ENCODE data around the gene MREG. TPM values are rescaled to one million over a fixed set of nuclear protein-coding genes. Genes with fewer than 3 reads are reported as not detected.

MREG gene
- total and polyA plus RNA-seq, 2 experiments from 2014 or later: 1.8 to 3.1 TPM

DNA sequence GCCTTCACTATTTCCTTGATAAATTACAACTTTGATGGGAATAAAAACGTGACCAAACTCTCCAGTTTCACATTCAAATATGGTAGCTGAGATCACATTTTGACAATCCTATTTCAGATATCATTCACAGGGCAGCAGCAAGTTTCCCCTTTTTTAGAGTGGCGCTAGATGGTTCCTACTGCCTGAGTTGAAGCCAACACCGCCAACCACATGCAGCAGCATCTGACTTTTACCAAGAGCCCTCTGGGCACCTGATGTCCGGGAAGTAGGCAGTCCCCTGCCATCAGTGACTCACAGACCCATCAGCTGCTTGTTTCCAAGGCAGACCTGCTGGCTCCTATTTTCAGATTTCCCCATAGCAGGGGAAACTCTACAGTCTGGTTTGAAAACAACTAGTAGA lies 4.0 kb upstream of the MREG start:
- Histone ChIP-seq H3F3A (ENCODE audit: insufficient read depth) (peaks cover 7% of the 10 kb centered on the region), H2AFZ (no peak overlapping the region), H3K9me3 (ENCODE audit: low read depth) (no peaks in the 10 kb centered on the region), H4K20me1 (ENCODE audit: insufficient read depth) (no peaks in the 10 kb centered on the region), H3K4me1 (ENCODE audit: insufficient read depth) (0 out of 2 replicates have a peak, but pooled peaks cover 5% of the 10 kb centered on the region), H3K27me3 (replicated peaks; ENCODE audit: insufficient read depth) (no peaks in the 10 kb centered on the region), H3K27ac (no peak overlapping the region), H3K4me3 (no peak overlapping the region), H3K9ac (no peak overlapping the region), H3K36me3 (ENCODE audit: low read depth) (no peaks in the 10 kb centered on the region), H3K9me2 (ENCODE audit: insufficient read depth) (no peaks in the 10 kb centered on the region), H3K79me2 (ENCODE audit: insufficient read depth) (no peaks in the 10 kb centered on the region), H3K4me2 (ENCODE audit: unreplicated experiment) (no peak overlapping the region)
- TF ChIP-seq EZH2 (IDR thresholded peaks at IDR 0.05; ENCODE audit: insufficient read depth, poor library complexity, severe bottlenecking): no peak
- no peak for TF ChIP-seq EZH2phosphoT487 (IDR thresholded peaks at IDR 0.05; ENCODE audit: insufficient read depth, low read depth)
- WGBS, 2 experiments (ENCODE audit: low coverage in 1 of 2, low lambda C conversion rate in 2 of 2, missing lambda C conversion rate in 2 of 2): 67 to 72% methylated on average over 4 of the region's 4 CpGs
- DNase-seq: peak; percentile 51
- in situ Hi-C loops (cut with MboI): no loop called here

- no peaks in the 10 kb centered on the region for H4K20me1 ChIP-seq (ENCODE audit: insufficient read depth)
- H3K27me3 ChIP-seq (replicated peaks; ENCODE audit: insufficient read depth): no peaks in the 10 kb centered on the region
- H3K27ac ChIP-seq: no peak overlapping the region
- no peak overlapping the region for H3K9ac ChIP-seq
- TF ChIP-seq EZH2 (IDR thresholded peaks at IDR 0.05; ENCODE audit: insufficient read depth, poor library complexity, severe bottlenecking) (no peak), EZH2phosphoT487 (IDR thresholded peaks at IDR 0.05; ENCODE audit: insufficient read depth, low read depth) (no peak)
- H3F3A ChIP-seq (ENCODE audit: insufficient read depth): peaks cover 15% of the 10 kb centered on the region
- no peaks in the 10 kb centered on the region for H3K36me3 ChIP-seq (ENCODE audit: low read depth)
- no peaks in the 10 kb centered on the region for H3K79me2 ChIP-seq (ENCODE audit: insufficient read depth)
- in situ Hi-C loops (cut with MboI): no loop called here
- H3K4me3 ChIP-seq: no peak overlapping the region
- H3K4me2 ChIP-seq (ENCODE audit: unreplicated experiment): no peak overlapping the region
- no peaks in the 10 kb centered on the region for H3K9me3 ChIP-seq (ENCODE audit: low read depth)
- no peaks in the 10 kb centered on the region for H3K9me2 ChIP-seq (ENCODE audit: insufficient read depth)
- 0 out of 2 replicates have a peak, but pooled peaks cover 6% of the 10 kb centered on the region for H3K4me1 ChIP-seq (ENCODE audit: insufficient read depth)
- H2AFZ ChIP-seq: no peak overlapping the region
- no peak for DNase-seq
- WGBS, 2 experiments (ENCODE audit: low coverage in 1 of 2, low lambda C conversion rate in 2 of 2, missing lambda C conversion rate in 2 of 2): 94 to 100% methylated on average over 1 of the region's 1 CpG
These were observed 3.2 kb upstream of the MREG start for GRCh38 chr2:216016581-216016980.

DNA sequence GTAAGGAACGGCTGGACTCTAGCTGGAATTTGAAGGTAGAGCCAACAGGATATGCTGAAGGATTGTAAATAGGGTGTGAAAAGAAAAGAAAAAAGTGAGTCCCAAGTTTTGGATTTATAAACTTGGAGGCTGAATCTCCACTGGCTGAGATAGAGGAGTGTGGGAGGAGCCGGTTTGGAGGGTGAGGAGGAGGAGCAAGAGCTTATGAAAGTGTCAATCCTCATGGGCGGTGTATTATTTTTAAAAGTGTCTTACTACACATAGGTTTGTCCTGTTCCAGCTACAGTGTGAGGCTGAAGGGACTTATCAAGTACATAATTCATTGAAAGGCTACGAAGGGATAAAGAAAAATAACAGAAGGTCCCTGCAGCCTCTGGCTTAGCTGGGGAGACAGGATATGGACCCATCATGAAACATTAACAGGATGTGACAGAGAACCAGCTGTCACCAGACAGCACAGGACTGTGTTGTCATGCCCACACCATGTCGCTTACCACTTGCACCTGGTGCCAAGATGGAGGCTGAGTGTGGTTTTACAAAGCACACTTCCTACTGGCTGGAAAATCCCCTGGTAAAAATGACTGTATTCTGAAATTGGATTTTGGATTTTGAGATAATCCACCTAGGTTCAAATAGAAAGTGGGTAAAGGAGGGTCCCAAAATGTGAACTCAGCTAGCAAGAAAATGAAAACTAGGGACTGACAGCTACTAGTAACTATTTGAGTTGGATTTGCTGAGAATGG lies 2.5 kb upstream of the MREG start:
- Histone ChIP-seq H2AFZ (no peak overlapping the region), H3K27ac (no peak overlapping the region), H3K27me3 (replicated peaks; ENCODE audit: insufficient read depth) (no peaks in the 10 kb centered on the region), H3K79me2 (ENCODE audit: insufficient read depth) (no peaks in the 10 kb centered on the region), H3K4me2 (ENCODE audit: unreplicated experiment) (no peak overlapping the region), H4K20me1 (ENCODE audit: insufficient read depth) (no peaks in the 10 kb centered on the region), H3F3A (ENCODE audit: insufficient read depth) (peaks cover 16% of the 10 kb centered on the region), H3K36me3 (ENCODE audit: low read depth) (no peaks in the 10 kb centered on the region), H3K4me3 (no peak overlapping the region), H3K4me1 (ENCODE audit: insufficient read depth) (0 out of 2 replicates have a peak, but pooled peaks cover 6% of the 10 kb centered on the region), H3K9me3 (ENCODE audit: low read depth) (no peaks in the 10 kb centered on the region), H3K9me2 (ENCODE audit: insufficient read depth) (no peaks in the 10 kb centered on the region), H3K9ac (no peak overlapping the region)
- no peak for DNase-seq
- WGBS, 2 experiments (ENCODE audit: low coverage in 1 of 2, low lambda C conversion rate in 2 of 2, missing lambda C conversion rate in 2 of 2): 91 to 94% methylated on average over 5 of the region's 5 CpGs
- in situ Hi-C loops (cut with MboI): no loop called here
- TF ChIP-seq EZH2 (IDR thresholded peaks at IDR 0.05; ENCODE audit: insufficient read depth, poor library complexity, severe bottlenecking): no peak
- TF ChIP-seq EZH2phosphoT487 (IDR thresholded peaks at IDR 0.05; ENCODE audit: insufficient read depth, low read depth): no peak

- Histone ChIP-seq H4K20me1 (ENCODE audit: insufficient read depth) (no peaks in the 10 kb centered on the region), H3K4me3 (no peak overlapping the region), H3F3A (ENCODE audit: insufficient read depth) (peaks cover 16% of the 10 kb centered on the region), H3K9ac (no peak overlapping the region), H3K9me3 (ENCODE audit: low read depth) (no peaks in the 10 kb centered on the region), H3K4me1 (ENCODE audit: insufficient read depth) (0 out of 2 replicates have a peak, but pooled peaks cover 6% of the 10 kb centered on the region), H3K36me3 (ENCODE audit: low read depth) (no peaks in the 10 kb centered on the region), H2AFZ (no peak overlapping the region), H3K79me2 (ENCODE audit: insufficient read depth) (no peaks in the 10 kb centered on the region), H3K27ac (no peak overlapping the region), H3K27me3 (replicated peaks; ENCODE audit: insufficient read depth) (no peaks in the 10 kb centered on the region), H3K4me2 (ENCODE audit: unreplicated experiment) (no peak overlapping the region), H3K9me2 (ENCODE audit: insufficient read depth) (no peaks in the 10 kb centered on the region)
- DNase-seq: no peak
- 88 to 90% methylated on average over 23 of the region's 23 CpGs for WGBS, 2 experiments (ENCODE audit: low coverage in 1 of 2, low lambda C conversion rate in 2 of 2, missing lambda C conversion rate in 2 of 2)
- TF ChIP-seq EZH2phosphoT487 (IDR thresholded peaks at IDR 0.05; ENCODE audit: insufficient read depth, low read depth) (no peak), EZH2 (IDR thresholded peaks at IDR 0.05; ENCODE audit: insufficient read depth, poor library complexity, severe bottlenecking) (no peak)
- in situ Hi-C loops (cut with MboI): no loop called here
These were observed 1.6 kb upstream of the MREG start for GRCh38 chr2:216014986-216015385.
